ENCODE results near the gene PIGM. TPM values are rescaled to one million over a fixed set of nuclear protein-coding genes. Genes with fewer than 3 reads are reported as not detected.

Gene PIGM
- total RNA-seq, 1 donor from 2014 or later = 7.0 TPM

DNA sequence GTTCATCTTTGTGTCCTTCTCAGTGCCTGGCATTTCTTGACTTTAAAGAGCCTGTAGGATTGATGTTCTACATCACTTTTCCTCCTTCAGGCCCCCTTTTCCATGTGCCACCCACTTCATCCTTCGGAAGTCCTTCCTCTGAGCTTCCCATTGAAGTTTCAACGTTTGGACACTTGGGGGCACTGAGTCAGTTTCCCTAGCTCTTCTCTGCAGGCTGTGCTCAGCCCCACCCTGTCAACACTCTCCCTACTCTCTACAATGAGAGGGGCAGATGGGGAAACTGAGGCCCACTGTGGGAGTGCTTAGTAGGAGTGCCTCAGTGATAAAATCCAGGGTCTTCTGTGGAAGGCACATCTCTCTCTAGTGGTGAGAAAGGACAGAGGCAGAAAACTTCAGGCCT is 26.3 kb upstream of the PIGM start:
- no peaks in the 10 kb centered on the region for H3K4me1 ChIP-seq (ENCODE audit: insufficient read depth, low read length)
- no peak overlapping the region for H3K9ac ChIP-seq (ENCODE audit: low read length)
- no peak for FAIRE-seq
- Mint-ChIP-seq H3K4me1 (ENCODE audit: low read depth, unreplicated experiment) (no peaks in the 10 kb centered on the region), H3K27ac (ENCODE audit: unreplicated experiment) (no peak overlapping the region), H3K27me3 (ENCODE audit: low read depth, unreplicated experiment) (peaks cover 53% of the 10 kb centered on the region), H3K9me3 (ENCODE audit: unreplicated experiment) (no peaks in the 10 kb centered on the region), H3K4me3 (ENCODE audit: unreplicated experiment) (no peak overlapping the region), H3K36me3 (ENCODE audit: low read depth, unreplicated experiment) (peaks cover 2% of the 10 kb centered on the region)
- H3K79me2 ChIP-seq (ENCODE audit: insufficient read depth, low read length) = no peaks in the 10 kb centered on the region
- peaks cover 41% of the 10 kb centered on the region for H3K27me3 ChIP-seq (ENCODE audit: insufficient read depth, low read length)
- no peak for TF ChIP-seq EZH2 (IDR thresholded peaks at IDR 0.05; ENCODE audit: insufficient read depth, low read length)
- TF ChIP-seq, protein P1, sequence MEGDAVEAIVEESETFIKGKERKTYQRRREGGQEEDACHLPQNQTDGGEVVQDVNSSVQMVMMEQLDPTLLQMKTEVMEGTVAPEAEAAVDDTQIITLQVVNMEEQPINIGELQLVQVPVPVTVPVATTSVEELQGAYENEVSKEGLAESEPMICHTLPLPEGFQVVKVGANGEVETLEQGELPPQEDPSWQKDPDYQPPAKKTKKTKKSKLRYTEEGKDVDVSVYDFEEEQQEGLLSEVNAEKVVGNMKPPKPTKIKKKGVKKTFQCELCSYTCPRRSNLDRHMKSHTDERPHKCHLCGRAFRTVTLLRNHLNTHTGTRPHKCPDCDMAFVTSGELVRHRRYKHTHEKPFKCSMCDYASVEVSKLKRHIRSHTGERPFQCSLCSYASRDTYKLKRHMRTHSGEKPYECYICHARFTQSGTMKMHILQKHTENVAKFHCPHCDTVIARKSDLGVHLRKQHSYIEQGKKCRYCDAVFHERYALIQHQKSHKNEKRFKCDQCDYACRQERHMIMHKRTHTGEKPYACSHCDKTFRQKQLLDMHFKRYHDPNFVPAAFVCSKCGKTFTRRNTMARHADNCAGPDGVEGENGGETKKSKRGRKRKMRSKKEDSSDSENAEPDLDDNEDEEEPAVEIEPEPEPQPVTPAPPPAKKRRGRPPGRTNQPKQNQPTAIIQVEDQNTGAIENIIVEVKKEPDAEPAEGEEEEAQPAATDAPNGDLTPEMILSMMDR (IDR thresholded peaks at IDR 0.05; ENCODE audit: insufficient read depth, low read depth, low read length) = peak; percentile 18
- H2AFZ ChIP-seq (ENCODE audit: low read depth, low read length) = no peak overlapping the region
- no peak overlapping the region for H3K27ac ChIP-seq (ENCODE audit: low read depth, low read length)
- no peaks in the 10 kb centered on the region for H3K9me3 ChIP-seq (ENCODE audit: insufficient read depth, low read depth, low read length)
- H3K4me3 ChIP-seq (ENCODE audit: insufficient read depth, low read depth, low read length) = no peak overlapping the region
- DNase-seq (ENCODE audit: low read depth) = no peak
- no peak overlapping the region for H3K4me2 ChIP-seq (ENCODE audit: low read length)
- H3K36me3 ChIP-seq (ENCODE audit: insufficient read depth, low read length) = no peaks in the 10 kb centered on the region
- H4K20me1 ChIP-seq (ENCODE audit: insufficient read depth, low read length) = no peaks in the 10 kb centered on the region

DNA sequence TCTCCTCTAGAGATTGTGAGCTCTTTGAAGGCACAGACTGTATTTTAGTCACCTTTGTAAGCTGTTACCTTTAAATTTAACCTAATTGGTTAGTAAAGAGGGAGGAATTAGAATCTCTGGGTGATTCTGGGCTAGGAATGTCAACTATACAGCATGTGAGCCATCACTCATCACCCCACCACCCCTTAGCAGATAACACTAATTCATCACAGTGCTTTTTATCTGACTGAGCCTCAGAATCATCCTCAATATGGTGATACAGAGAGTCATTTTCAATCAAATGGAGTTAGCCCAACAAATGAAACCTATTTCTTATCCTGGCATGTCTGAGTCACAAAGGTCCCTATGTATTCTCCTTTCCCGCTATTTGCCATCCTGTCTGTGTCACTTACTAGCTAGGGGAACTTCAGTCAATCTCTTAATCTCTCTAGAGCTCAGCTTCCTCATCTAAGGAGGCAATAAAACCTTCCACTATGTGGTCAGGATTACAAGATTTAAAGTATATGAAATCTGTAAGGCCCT is 24.9 kb upstream of the PIGM start:
- H3K9me3 ChIP-seq (ENCODE audit: insufficient read depth, low read depth, low read length) = no peaks in the 10 kb centered on the region
- no peak overlapping the region for H2AFZ ChIP-seq (ENCODE audit: low read depth, low read length)
- H3K9ac ChIP-seq (ENCODE audit: low read length) = no peak overlapping the region
- no peak overlapping the region for H3K4me3 ChIP-seq (ENCODE audit: insufficient read depth, low read depth, low read length)
- no peaks in the 10 kb centered on the region for H4K20me1 ChIP-seq (ENCODE audit: insufficient read depth, low read length)
- TF ChIP-seq, protein P1 (IDR thresholded peaks at IDR 0.05; ENCODE audit: insufficient read depth, low read depth, low read length) = no peak
- no peak for TF ChIP-seq EZH2 (IDR thresholded peaks at IDR 0.05; ENCODE audit: insufficient read depth, low read length)
- Mint-ChIP-seq H3K4me3 (ENCODE audit: unreplicated experiment) (no peak overlapping the region), H3K27me3 (ENCODE audit: low read depth, unreplicated experiment) (peaks cover 61% of the 10 kb centered on the region), H3K36me3 (ENCODE audit: low read depth, unreplicated experiment) (peaks cover 2% of the 10 kb centered on the region), H3K9me3 (ENCODE audit: unreplicated experiment) (no peaks in the 10 kb centered on the region), H3K4me1 (ENCODE audit: low read depth, unreplicated experiment) (no peaks in the 10 kb centered on the region), H3K27ac (ENCODE audit: unreplicated experiment) (no peak overlapping the region)
- H3K27ac ChIP-seq (ENCODE audit: low read depth, low read length) = no peak overlapping the region
- no peaks in the 10 kb centered on the region for H3K4me1 ChIP-seq (ENCODE audit: insufficient read depth, low read length)
- no peaks in the 10 kb centered on the region for H3K36me3 ChIP-seq (ENCODE audit: insufficient read depth, low read length)
- no peak overlapping the region for H3K4me2 ChIP-seq (ENCODE audit: low read length)
- no peak for DNase-seq (ENCODE audit: low read depth)
- peaks cover 48% of the 10 kb centered on the region for H3K27me3 ChIP-seq (ENCODE audit: insufficient read depth, low read length)
- H3K79me2 ChIP-seq (ENCODE audit: insufficient read depth, low read length) = no peaks in the 10 kb centered on the region
- FAIRE-seq = no peak

DNA sequence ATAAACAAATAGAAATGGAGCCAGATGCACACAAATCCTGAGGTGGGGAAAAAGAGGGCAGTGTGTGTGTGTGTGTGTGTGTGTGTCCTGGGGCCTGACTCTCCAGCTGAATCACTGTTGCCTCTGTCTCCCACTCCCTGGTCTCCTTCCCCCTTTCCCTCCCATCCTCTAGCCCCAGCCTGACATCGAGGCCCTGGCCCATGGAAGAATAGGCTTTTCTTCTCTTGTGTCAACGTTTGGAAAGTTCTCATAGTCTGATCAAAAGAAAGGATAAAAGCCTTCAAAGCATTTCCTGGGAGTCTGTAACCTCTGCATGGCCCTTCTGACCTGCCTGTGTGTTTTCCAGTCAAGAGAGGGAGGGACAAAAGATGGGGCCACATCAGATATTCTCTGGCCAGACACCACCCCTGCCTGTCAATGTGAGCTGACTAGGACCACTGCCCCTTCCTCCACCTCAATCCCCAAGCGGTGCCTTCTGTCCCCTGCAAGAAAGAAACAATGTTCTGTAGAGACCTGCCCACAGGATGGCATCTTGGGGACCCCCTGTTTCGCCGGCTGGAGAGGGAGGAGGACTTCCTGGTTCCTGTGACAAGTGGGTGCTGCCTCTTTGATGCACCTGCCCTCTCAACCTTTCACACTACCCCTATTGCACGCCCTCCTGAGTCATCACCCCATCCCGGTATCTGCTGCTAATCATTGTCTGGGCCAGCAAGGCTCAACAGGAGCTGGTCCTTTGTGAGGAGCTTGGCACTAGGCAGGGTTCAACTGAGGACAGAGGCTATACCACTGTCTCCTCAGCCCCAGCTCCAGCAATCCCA is 22.0 kb upstream of the PIGM start:
- H3K36me3 Mint-ChIP-seq (ENCODE audit: low read depth, unreplicated experiment) = peaks cover 2% of the 10 kb centered on the region

More for the DNA sequence above, 22.0 kb upstream of the PIGM start:
- Histone ChIP-seq H3K4me2 (ENCODE audit: low read length) (no peak overlapping the region), H3K4me1 (ENCODE audit: insufficient read depth, low read length) (no peaks in the 10 kb centered on the region), H3K27me3 (ENCODE audit: insufficient read depth, low read length) (peaks cover 44% of the 10 kb centered on the region), H3K4me3 (ENCODE audit: insufficient read depth, low read depth, low read length) (no peak overlapping the region), H3K9ac (ENCODE audit: low read length) (no peak overlapping the region), H3K27ac (ENCODE audit: low read depth, low read length) (no peak overlapping the region), H3K79me2 (ENCODE audit: insufficient read depth, low read length) (no peaks in the 10 kb centered on the region), H2AFZ (ENCODE audit: low read depth, low read length) (no peak overlapping the region), H3K36me3 (ENCODE audit: insufficient read depth, low read length) (no peaks in the 10 kb centered on the region), H4K20me1 (ENCODE audit: insufficient read depth, low read length) (no peaks in the 10 kb centered on the region), H3K9me3 (ENCODE audit: insufficient read depth, low read depth, low read length) (no peaks in the 10 kb centered on the region)
- Mint-ChIP-seq H3K27ac (ENCODE audit: unreplicated experiment) (no peak overlapping the region), H3K9me3 (ENCODE audit: unreplicated experiment) (no peaks in the 10 kb centered on the region), H3K4me3 (ENCODE audit: unreplicated experiment) (no peak overlapping the region), H3K4me1 (ENCODE audit: low read depth, unreplicated experiment) (peaks cover 6% of the 10 kb centered on the region), H3K27me3 (ENCODE audit: low read depth, unreplicated experiment) (peaks cover 52% of the 10 kb centered on the region)
- no peak for DNase-seq (ENCODE audit: low read depth)
- TF ChIP-seq, protein P1 (IDR thresholded peaks at IDR 0.05; ENCODE audit: insufficient read depth, low read depth, low read length) = no peak
- no peak for TF ChIP-seq EZH2 (IDR thresholded peaks at IDR 0.05; ENCODE audit: insufficient read depth, low read length)
- FAIRE-seq = no peak

Measured in astrocyte (in vitro differentiated cells and primary cell).